T-helper 1 cell treated with Interleukin-12 subunit alpha and Interleukin-12 subunit beta and Interleukin-4 antibody, amounts not matched to agents 30 μg/mL and 1 μg/mL, for 36 hours (primary cell): ENCODE results near the gene CRCP.
"Not testable (repeated sequence)": the region's sequence is repeated elsewhere in the genome, so short reads cannot be mapped to it uniquely, and the experiment has no call there.

Experiments used
- H3K27ac Mint-ChIP-seq: one replicate; pipeline ENCODE4 v1.8.0; 2021; ENCODE audit warnings: mild to moderate bottlenecking, mixed read lengths
- H3K27me3 Mint-ChIP-seq: one replicate; pipeline ENCODE4 v1.8.0; 2021; ENCODE audit warnings: low read depth, mixed read lengths
- H3K36me3 Mint-ChIP-seq: one replicate; pipeline ENCODE4 v1.8.0; 2021; ENCODE audit warnings: low read depth, mixed read lengths
- H3K4me1 Mint-ChIP-seq: one replicate; pipeline ENCODE4 v1.8.0; 2021; ENCODE audit warnings: low read depth, mixed read lengths
- H3K4me3 Mint-ChIP-seq: one replicate; pipeline ENCODE4 v1.8.0; 2021; ENCODE audit warnings: mild to moderate bottlenecking, moderate library complexity, mixed read lengths
- H3K9me3 Mint-ChIP-seq: one replicate; pipeline ENCODE4 v1.8.0; 2021; ENCODE audit warnings: mixed read lengths

Gene CRCP

DNA sequence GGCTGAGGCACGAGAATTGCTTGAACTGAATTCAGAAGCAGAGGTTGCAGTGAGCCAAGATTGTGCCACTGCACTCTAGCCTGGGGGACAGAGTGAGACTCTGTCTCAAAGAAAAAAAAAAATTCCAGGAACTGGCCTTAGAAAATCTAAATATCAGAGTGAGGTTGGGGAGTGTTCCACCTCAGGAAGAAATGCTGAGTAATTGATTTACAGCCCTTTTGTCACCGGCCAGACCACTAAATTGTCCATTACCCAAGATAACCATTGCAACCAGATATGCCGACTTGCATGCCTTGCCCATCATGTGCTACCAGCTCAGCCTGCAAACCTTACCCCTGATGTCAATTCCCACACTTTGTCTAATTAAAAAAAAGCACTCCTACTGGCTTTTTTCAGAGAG, 42.4 kb downstream of the CRCP start:
- peaks cover under 1% of the 10 kb centered on the region for H3K4me1 Mint-ChIP-seq
- no peak overlapping the region for H3K4me3 Mint-ChIP-seq

DNA sequence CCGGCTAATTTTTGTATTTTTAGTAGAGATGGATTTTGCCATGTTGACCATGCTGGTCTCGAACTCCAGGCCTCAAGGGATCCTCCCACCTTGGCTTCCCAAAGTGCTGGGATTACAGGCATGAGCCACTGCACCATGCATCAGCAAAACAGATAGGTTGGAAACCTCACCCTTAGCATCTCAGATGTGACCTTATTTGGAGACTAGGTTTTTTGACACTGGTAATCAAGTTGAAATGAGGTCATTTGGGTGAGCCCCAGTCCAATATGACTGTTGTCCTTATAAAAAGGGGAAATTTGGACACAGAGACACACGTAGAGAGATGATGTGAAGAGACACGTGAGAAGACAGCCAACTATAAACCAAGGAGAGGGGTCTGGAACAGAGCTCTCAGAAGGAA, 48.0 kb downstream of the CRCP start:
- no peaks in the 10 kb centered on the region for H3K4me1 Mint-ChIP-seq

More for the DNA sequence above, 42.4 kb downstream of the CRCP start:
- peaks cover 27% of the 10 kb centered on the region for H3K36me3 Mint-ChIP-seq
- H3K9me3 Mint-ChIP-seq, result no peaks in the 10 kb centered on the region
- no peak overlapping the region for H3K27ac Mint-ChIP-seq
- no peaks in the 10 kb centered on the region for H3K27me3 Mint-ChIP-seq

GRCh38 chr7:66163186-66163610, 48.6 kb downstream of the CRCP start:
- H3K9me3 Mint-ChIP-seq, result no peaks in the 10 kb centered on the region
- H3K36me3 Mint-ChIP-seq, result peaks cover 4% of the 10 kb centered on the region
- no peak overlapping the region for H3K4me3 Mint-ChIP-seq

More for the DNA sequence above, 48.0 kb downstream of the CRCP start:
- Mint-ChIP-seq H3K27ac (no peak overlapping the region), H3K9me3 (no peaks in the 10 kb centered on the region), H3K36me3 (peaks cover 7% of the 10 kb centered on the region), H3K4me3 (no peak overlapping the region), H3K27me3 (no peaks in the 10 kb centered on the region)

DNA sequence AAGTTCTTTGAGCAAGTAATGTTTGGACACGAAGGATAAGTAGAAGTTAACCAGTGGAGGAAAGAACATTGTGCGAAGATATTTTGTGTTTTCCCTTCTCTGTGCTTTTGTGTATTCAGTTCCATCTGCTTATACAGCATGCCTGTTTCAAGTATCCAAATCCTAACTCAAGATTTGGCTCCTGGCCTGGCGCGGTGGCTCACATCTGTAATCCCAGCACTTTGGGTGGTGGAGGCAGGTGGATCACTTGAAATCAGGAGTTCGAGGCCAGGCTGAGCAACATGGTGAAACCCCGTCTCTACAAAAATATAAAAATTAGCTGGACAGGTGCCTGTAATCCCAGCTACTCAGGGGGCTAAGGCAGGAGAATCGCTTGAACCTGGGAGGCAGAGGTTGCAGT, 49.7 kb downstream of the CRCP start:
- Mint-ChIP-seq H3K27me3 (no peaks in the 10 kb centered on the region), H3K27ac (no peak overlapping the region), H3K36me3 (no peaks in the 10 kb centered on the region), H3K9me3 (no peaks in the 10 kb centered on the region), H3K4me1 (no peaks in the 10 kb centered on the region), H3K4me3 (no peak overlapping the region)

More at GRCh38 chr7:66163186-66163610, 48.6 kb downstream of the CRCP start:
- Mint-ChIP-seq H3K27ac (no peak overlapping the region), H3K27me3 (no peaks in the 10 kb centered on the region), H3K4me1 (no peaks in the 10 kb centered on the region)

DNA sequence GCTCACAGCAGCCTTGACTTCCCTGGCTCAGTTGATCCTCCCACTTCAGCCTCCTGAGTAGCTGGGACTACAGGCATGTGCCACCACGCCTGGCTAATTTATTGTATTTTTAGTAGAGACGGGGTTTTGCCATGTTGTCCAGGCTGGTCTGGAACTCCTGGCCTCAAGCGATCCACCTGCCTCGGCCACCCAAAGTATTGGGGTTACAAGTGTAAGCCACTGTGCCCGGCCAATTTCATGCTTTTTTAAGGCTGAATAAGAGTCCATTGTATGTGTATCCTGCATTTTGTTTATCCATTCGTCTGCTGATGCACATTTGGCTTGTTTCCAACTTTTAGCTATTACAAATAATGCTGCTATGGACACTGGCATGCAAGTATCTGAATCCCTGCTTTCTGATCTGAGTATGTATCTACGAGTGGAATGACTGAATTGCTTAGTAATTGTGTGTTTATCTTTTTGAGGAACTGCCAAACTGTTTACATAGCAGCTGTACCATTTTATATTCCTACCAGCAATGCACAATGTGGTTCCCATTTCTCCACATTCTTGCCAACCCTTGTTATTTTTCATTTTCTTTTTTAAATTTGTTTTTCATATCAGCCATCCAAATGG, 53.2 kb downstream of the CRCP start:
- H3K27ac Mint-ChIP-seq, result no peak overlapping the region
- no peaks in the 10 kb centered on the region for H3K9me3 Mint-ChIP-seq
- H3K36me3 Mint-ChIP-seq, result no peaks in the 10 kb centered on the region
- H3K4me1 Mint-ChIP-seq, result no peaks in the 10 kb centered on the region
- H3K4me3 Mint-ChIP-seq, result no peak overlapping the region
- no peaks in the 10 kb centered on the region for H3K27me3 Mint-ChIP-seq

DNA sequence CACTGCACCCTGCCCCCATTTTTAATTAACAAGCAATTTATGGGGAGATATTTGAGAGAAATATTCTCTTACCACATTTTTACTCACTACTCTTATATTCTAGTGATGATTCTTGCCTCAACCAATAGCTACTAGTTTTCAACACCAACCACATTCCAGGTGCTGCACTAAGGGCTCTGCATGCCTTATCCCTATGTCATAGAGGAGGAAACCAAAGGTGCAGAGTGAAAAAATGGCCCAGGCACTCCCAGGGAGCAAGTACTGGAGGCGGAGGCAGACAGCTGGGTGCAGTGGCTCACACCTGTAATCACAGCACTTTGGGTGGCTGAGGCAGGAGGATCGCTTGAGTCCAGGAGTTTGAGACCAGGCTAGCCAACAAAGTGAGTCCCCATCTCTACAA, 55.0 kb downstream of the CRCP start:
- Mint-ChIP-seq H3K27ac (no peak overlapping the region), H3K27me3 (no peaks in the 10 kb centered on the region), H3K9me3 (no peaks in the 10 kb centered on the region), H3K4me1 (no peaks in the 10 kb centered on the region), H3K36me3 (no peaks in the 10 kb centered on the region), H3K4me3 (no peak overlapping the region)

GRCh38 chr7:66170309-66171231, 55.9 kb downstream of the CRCP start:
- no peaks in the 10 kb centered on the region for H3K4me1 Mint-ChIP-seq
- no peaks in the 10 kb centered on the region for H3K27me3 Mint-ChIP-seq
- H3K27ac Mint-ChIP-seq, result no peak overlapping the region
- H3K4me3 Mint-ChIP-seq, result no peak overlapping the region
- H3K36me3 Mint-ChIP-seq, result no peaks in the 10 kb centered on the region
- H3K9me3 Mint-ChIP-seq, result no peaks in the 10 kb centered on the region

DNA sequence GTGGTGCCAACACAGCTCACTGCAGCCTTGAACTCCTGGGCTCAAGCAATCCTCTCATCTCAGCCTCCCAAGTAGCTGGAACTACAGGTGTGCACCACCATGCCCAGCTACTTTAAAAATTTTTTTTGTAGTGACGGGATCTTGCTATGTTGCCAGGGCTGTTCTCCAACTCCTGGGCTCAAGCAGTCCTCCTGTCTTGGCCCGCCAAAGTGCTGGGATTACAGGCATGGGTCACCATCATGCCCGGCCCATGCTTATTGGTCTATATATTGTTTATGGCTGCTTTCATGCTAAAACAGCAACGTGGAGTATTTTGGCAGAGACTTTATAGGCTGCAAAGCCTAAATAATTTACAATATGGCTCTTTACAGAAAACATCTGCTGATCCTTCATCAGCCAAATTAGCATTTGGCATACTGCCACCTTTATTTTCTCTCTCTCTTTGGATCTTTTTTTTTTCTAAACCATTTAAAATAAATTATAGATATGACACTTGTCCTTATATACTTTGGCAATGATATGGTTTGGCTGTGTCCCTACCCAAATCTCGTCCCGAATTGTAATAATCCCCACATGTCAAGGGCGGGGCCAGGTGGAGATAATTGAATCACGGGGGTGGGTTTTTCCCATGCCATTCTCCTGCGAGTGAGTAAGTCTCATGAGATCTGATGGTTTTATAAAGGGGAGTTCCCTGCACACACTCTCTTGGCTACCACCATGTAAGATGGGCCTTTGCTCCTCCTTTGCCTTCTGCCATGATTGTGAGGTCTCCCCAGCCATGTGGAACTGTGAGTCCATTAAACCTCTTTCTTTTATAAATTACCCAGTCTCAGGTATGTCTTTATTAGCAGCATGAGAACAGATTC, 58.1 kb downstream of the CRCP start:
- not testable (repeated sequence) for H3K36me3 Mint-ChIP-seq

GRCh38 chr7:66173856-66174255, 59.2 kb downstream of the CRCP start:
- Mint-ChIP-seq H3K4me3 (no peak overlapping the region), H3K36me3 (no peaks in the 10 kb centered on the region), H3K27ac (no peak overlapping the region), H3K4me1 (no peaks in the 10 kb centered on the region), H3K27me3 (no peaks in the 10 kb centered on the region), H3K9me3 (no peaks in the 10 kb centered on the region)

More for the DNA sequence above, 58.1 kb downstream of the CRCP start:
- not testable (repeated sequence) for H3K4me3 Mint-ChIP-seq, H3K27me3 Mint-ChIP-seq, H3K4me1 Mint-ChIP-seq, H3K27ac Mint-ChIP-seq, H3K9me3 Mint-ChIP-seq

DNA sequence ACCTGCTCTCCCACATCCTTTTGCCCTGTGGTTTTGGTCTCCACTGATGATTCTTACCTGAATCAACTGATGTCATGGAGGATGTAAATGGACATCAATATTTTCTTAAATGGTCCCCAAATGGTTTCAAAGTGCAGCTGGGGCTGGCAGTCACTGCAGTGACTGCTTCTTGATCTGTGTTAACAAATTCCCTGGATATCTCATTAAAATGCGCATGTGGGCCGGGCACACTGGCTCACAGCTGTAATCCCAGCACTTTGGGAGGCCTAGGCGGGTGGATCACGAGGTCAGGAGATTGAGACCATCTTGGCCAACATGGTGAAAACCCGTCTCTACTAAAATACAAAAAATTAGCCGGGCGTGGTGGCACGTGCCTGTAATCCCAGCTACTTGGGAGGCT, 60.4 kb downstream of the CRCP start:
- H3K4me1 Mint-ChIP-seq, H3K27ac Mint-ChIP-seq, H3K36me3 Mint-ChIP-seq, H3K27me3 Mint-ChIP-seq, H3K4me3 Mint-ChIP-seq, H3K9me3 Mint-ChIP-seq: not testable (repeated sequence)

DNA sequence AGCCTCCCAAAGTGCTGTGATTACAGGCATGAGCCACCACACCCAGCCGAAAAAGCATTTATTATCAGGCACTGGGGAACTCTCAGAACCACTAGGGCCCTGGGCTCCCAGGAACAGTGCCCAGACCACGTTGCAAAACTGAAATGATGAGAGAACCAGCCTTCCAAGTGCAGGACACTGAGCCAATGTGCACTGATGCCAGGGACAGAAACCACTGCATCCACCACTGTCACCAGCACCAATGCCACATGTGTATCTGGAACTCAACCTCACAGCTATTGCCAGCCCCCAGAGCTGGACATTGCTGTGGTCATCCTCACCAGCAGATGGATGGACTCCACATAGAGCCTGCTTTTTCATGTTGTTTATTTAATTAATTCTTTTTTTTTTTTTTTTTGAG, 62.3 kb downstream of the CRCP start:
- Mint-ChIP-seq H3K9me3 (no peaks in the 10 kb centered on the region), H3K27me3 (no peaks in the 10 kb centered on the region), H3K27ac (no peak overlapping the region), H3K36me3 (no peaks in the 10 kb centered on the region), H3K4me1 (no peaks in the 10 kb centered on the region), H3K4me3 (no peak overlapping the region)

- Mint-ChIP-seq H3K4me3 (no peak overlapping the region), H3K36me3 (no peaks in the 10 kb centered on the region), H3K27me3 (no peaks in the 10 kb centered on the region)
Observed at GRCh38 chr7:66178258-66178657, 63.6 kb downstream of the CRCP start.

DNA sequence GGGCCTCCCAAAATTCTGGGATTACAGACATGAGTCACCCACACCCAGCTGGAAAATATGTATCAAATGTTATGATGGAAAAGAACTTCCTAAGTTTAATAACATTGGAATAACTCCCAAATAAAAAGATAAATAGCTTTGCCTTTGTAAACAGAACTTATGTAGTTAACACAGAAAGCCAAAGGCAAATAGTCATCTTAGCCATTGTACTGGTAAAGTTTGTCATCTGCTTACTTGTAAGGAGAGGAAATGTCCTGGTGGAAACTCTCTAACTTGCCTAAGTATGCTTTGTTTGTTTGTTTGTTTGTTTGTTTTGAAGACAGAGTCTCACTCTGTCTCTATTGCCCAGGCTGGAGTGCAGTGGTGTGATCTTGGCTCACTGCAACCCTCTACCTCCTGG, 66.7 kb downstream of the CRCP start:
- Mint-ChIP-seq H3K27me3 (no peaks in the 10 kb centered on the region), H3K36me3 (no peaks in the 10 kb centered on the region), H3K4me3 (no peak overlapping the region), H3K9me3 (peaks cover 4% of the 10 kb centered on the region), H3K4me1 (no peaks in the 10 kb centered on the region), H3K27ac (no peak overlapping the region)

More at GRCh38 chr7:66178258-66178657, 63.6 kb downstream of the CRCP start:
- H3K9me3 Mint-ChIP-seq, result no peaks in the 10 kb centered on the region
- no peak overlapping the region for H3K27ac Mint-ChIP-seq
- no peaks in the 10 kb centered on the region for H3K4me1 Mint-ChIP-seq

- Mint-ChIP-seq H3K4me3 (no peak overlapping the region), H3K9me3 (peaks cover 4% of the 10 kb centered on the region), H3K4me1 (no peaks in the 10 kb centered on the region), H3K27me3 (no peaks in the 10 kb centered on the region), H3K36me3 (no peaks in the 10 kb centered on the region), H3K27ac (no peak overlapping the region)
Observed at GRCh38 chr7:66181845-66182244, 67.2 kb downstream of the CRCP start.
